Stimulated activated CD8-positive, alpha-beta memory T cell treated with anti-CD3 and anti-CD28 coated beads, Interleukin-7, amount 100 ng/mL, for 1 hour (primary cell): Measurements from ENCODE around the gene CCDC188.

Experiments
- DNase-seq, 2 donors: peaks; one replicate each; pipeline ENCODE4 v3.0.0-alpha.2; 2020; ENCODE audit warnings: low read depth in 2 of 2

CCDC188 gene

GRCh38 chr22:20132686-20133246 is 18.1 kb downstream of the CCDC188 start:
- no peak for DNase-seq

- DNase-seq, result no peak
These were observed 18.8 kb downstream of the CCDC188 start for GRCh38 chr22:20131859-20132685.

- DNase-seq, result peak in 1 of 2 donors; percentile 20
These were observed 19.3 kb downstream of the CCDC188 start, which contains the start of gene ZDHHC8 for GRCh38 chr22:20131597-20131858. TSS of gene ZDHHC8 (plus strand) at chr22:20131804. CDS start at chr22:20131948, 144 bp downstream.

DNA sequence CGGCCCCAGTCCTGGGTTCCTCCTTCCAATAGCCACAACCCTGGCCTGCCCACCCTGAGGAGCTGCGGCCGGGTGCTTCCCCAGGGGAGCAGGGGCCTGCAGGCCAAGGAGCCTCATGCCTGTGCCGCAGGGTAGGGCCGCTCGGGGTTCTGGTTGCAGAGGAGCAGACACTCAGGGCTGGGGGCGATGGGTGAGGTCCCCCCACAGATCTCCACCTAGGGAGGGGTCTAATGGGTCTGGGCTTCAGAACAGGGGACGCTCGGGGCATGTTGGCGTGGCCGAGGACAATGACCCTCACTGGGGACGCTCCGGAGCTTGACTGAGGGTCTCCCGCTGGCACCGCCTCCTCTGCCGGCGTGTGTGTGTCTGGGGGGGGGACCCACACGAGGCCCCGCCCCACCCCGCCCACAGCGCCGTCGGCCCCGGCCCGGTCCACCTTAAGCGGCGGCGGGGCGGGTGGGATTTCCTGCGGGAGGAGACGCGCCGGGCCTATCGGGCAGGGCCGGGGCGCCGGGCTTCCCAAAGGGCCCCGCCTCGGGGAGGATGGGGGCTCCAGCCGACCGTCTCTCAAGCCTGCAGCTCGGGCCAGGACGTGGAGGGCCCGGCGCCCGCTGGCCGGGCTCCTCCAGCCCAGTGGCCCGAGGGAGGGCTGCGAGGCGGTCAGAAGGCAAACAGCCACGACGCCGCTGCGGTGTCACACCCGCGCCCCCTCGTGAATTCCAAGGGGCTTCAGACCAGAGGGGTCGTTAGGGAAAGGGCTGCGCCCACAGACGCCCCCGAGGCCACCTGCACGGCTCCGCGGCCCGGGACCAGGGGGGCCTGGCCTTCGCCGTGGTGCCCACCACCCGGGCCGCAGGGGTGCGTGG is 19.9 kb downstream of the CCDC188 start:
- peak; percentile 61 to 63 for DNase-seq

- no peak for DNase-seq
These were observed 20.5 kb downstream of the CCDC188 start for GRCh38 chr22:20130319-20130718.

DNA sequence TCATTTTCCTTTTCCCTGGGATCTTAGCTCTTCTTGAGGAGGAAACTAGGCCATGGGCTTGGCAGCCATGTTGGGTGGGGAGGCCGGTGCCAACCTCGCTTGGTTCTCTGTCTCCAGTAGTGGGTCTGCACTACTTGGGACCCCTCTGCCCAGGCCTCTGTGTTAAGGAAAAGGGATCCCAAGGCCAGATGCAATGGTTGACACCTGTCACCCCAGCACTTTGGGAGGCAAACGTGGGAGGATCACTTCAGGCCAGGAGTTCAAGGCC is 21.2 kb downstream of the CCDC188 start:
- DNase-seq, result no peak

- DNase-seq, result peak in 1 of 2 donors; percentile 24
These were observed 21.7 kb downstream of the CCDC188 start for GRCh38 chr22:20128902-20129746.

- DNase-seq, result no peak
These were observed 22.3 kb downstream of the CCDC188 start for GRCh38 chr22:20128619-20128901.

GRCh38 chr22:20127869-20128618 is 22.8 kb downstream of the CCDC188 start:
- DNase-seq, result no peak

GRCh38 chr22:20127318-20127868 is 23.5 kb downstream of the CCDC188 start:
- DNase-seq, result no peak

GRCh38 chr22:20126284-20127029 is 24.4 kb downstream of the CCDC188 start:
- DNase-seq, result no peak

GRCh38 chr22:20125201-20126174 is 25.4 kb downstream of the CCDC188 start:
- no peak for DNase-seq

DNA sequence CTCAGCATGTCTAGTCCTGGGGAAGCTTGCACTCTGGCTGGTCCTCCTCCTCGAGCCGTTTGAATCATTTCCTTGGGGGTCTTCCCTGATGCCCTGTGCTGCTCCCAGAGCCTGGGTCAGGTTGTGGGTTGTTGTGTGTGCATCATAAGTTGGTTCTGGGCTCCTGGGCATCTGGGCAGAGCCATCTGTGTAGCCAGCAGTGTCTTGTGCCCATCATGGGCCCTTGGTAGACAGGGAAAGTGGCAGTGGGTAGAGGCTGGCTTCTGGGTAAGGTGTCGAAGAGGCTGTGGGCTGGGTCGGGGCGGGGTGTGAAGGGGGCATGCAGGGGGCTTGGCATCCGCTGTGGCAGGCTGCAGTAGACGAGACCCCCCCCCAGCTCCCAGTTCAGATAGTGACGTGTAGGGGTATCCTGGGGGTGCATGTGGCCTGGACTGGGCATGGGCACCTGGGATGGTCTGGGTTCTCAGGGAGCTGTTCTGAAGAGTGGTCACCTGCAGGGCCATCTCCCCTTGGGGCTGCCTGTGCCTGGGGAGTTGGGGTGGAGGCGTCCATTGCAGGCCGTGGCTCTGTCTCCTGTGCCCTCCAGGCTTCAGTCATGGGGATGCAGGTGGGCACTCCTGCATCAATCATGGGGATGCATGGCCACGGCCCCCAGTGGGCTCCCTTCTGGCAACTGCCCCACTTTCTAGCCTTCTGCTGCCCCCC is 26.6 kb downstream of the CCDC188 start:
- no peak for DNase-seq

DNA sequence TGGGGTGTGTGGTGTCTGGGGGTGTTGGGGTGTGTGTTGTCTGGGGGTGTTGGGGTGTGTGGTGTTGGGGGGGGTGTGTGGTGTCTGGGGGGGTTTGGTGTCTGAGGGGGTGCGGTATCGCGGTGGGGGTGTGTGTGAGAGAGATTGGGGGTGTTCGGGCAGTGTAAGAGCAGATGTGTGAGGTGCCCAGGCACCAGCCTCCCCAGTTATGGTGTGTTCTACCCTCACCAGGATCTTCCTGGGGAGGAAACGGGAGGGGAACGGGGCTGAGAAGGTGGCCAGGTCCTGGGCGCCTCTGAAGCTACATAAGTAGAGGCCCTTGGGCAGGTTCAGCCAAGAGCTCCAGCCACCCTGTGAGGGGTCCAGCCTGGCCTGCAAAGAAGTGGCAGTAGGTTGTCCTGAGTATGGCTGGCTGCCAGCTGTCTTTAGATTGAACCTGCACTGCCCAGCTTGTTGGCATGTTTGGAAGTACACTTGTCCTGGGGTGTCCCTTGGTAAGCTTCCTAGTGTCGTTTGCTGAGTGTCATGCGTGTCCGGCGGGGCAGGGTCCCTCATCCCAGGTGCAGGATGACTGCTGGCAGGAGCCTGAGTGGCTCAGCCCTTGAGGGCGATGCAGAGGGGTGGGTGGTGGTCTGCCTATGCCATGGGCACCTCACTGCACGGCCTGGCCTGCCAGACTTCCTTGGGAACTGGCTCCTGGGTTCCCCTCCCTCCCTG is 27.3 kb downstream of the CCDC188 start:
- DNase-seq, result no peak

- no peak for DNase-seq
These were observed 28.9 kb downstream of the CCDC188 start for GRCh38 chr22:20121856-20122415.

GRCh38 chr22:20118300-20119020 is 32.4 kb downstream of the CCDC188 start:
- DNase-seq, result no peak
